SH-SY5Y (cell line): Measurements from ENCODE around the gene INPP5A.

ENCODE experiments used
- GATA2 ChIP-seq: IDR thresholded peaks from 2 replicates; pipeline ENCODE4 v1.6.1; 2011; ENCODE audit warnings: mild to moderate bottlenecking, low read depth, low read length
- GATA3 ChIP-seq: IDR thresholded peaks from 2 replicates; pipeline ENCODE4 v1.6.1; 2011; ENCODE audit warnings: low read depth, mild to moderate bottlenecking, low read length, moderate library complexity

DNA sequence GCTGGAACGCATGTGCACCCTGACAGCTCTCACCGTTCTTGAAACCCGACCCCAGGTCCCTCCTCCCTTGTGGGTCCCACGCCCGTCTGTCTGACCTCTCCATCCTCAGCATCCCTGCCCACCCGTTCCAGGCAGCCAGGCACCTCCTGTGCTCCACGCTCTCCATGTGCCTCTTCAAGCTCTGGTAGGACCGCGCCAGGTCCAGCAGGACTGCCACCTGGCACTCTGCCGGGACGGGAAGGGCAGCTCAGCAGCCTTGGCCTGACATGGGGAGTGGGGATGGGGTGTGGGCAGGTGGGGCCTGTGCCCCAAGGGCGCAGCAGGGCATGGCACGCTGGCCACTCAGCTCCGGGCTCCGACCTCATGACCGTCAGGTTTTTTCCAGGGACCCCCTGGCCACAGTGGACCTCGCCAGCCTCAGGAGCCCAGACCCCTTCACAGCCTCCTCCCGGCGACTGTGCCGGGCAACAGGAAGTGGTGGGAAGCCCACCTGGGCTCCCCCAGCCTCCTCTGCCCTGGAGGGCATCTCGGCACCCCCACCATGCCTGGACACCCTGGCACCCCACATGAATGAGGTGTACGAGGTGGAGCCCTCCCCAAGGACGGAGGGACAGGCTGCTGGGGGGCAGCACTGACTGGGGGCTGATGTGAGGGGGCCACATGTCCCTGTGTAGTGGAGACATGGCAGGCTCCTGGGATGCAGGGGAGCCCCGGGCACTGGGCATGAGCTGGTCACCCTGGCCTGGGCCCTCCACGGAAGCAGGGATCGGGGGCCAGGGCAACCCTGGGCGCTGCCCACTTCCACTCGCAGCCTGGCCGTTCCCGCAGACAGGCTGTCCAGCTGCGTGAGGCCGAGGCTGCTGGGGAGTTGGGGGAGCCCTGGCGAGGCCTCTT is 273.5 kb downstream of the INPP5A start:
- TF ChIP-seq GATA3: no peak
- TF ChIP-seq GATA2: no peak
